Renal pelvis (tissue), 4 donors: ENCODE results near the gene PAPPA. TPM values are rescaled to one million over a fixed set of nuclear protein-coding genes. Genes with fewer than 3 reads are reported as not detected.

Experiments used
- DNase-seq: peaks from one replicate; pipeline ENCODE4 v3.0.0-alpha.2; 2013
- polyA plus RNA-seq, 3 donors: library from polyadenylated mRNA; unstranded; fragments of 120-200 nt; gene quantifications; one replicate each; pipeline ENCODE4 v1.2.1, GENCODE V29; 2013; ENCODE audit not compliant: insufficient read length in 3 of 3

Gene PAPPA
- polyA plus RNA-seq, 3 donors, result 2.8 to 8.4 (median 5.8) TPM

DNA sequence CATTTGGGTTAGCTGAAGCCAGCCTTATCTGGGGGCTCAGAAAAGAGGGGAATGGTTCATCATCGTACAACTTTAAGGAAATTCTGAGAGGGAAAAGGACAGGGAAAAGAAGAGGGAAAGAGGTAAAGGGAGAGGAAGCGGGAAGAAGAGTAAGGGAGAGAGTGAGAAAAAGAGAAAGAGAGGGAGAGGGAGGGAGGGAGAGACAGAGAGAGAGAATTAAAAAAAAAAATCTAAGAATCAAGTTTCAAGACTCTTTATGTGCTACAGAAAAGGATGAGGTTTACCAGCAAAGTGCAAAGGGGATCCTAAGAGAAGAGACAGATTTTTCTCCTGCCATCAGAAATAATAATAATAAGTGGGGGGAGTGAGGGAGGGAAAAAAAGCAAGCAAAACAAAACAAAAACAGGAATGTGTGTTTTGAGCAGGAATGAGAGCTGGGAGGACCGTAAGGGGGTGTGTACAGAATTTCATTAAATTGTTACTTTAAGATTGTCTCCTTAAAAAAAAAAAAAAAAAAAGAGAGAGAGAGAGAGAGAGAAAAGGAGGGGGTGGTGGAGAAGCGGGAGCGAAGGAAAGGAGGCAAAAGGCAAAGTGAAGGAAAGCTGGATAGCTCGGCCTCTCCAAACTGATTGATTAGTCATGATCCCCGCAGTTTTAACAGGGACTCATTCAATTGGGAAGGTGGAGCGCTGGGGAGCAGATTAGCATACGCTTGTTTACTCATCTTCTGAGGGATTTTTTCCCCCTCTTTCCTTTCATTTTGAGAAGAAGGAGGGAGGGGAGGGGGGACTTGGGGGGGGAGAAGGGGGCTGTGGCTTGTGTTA lies 438 bp upstream of the PAPPA start:
- no peak for DNase-seq

- DNase-seq, result no peak
Measured at GRCh38 chr9:116154334-116154975, 864 bp downstream of the PAPPA start.

DNA sequence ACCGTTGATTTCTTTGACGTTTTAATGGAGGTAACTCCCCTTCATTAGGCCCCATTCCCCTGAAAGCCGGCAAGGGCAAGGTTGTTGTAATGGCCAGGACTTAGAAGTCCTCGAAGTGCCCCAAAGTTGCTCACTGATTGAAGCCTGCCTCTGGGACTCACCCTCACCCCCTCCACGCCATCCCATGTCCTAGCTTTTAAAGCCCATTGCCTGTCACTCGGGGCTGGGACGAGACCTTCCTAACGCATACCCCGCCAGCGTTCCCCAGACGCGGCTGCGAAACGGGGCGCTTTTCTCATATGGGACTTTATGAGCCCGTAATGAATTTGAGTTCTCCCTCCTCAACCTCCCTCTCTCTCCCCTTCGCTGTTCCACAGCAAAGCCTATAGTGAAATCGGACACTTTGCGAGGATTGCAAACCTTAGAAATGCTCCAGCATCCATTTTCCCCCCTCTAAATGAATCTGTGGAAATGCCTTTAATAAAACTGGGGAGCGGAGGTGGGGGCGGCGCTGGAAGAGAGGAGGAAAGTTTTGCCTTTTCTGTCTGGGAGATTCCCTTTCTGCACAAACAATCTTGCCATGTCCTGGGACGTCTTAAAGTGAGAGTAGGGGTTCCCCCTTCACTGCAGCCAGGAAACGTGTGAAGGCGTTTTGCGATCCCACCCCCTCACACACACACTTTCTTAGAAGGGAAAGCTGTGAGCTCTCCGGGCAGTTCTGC lies 1.5 kb downstream of the PAPPA start:
- no peak for DNase-seq

- no peak for DNase-seq
Measured at GRCh38 chr9:116155698-116156039, 2.1 kb downstream of the PAPPA start.

DNA sequence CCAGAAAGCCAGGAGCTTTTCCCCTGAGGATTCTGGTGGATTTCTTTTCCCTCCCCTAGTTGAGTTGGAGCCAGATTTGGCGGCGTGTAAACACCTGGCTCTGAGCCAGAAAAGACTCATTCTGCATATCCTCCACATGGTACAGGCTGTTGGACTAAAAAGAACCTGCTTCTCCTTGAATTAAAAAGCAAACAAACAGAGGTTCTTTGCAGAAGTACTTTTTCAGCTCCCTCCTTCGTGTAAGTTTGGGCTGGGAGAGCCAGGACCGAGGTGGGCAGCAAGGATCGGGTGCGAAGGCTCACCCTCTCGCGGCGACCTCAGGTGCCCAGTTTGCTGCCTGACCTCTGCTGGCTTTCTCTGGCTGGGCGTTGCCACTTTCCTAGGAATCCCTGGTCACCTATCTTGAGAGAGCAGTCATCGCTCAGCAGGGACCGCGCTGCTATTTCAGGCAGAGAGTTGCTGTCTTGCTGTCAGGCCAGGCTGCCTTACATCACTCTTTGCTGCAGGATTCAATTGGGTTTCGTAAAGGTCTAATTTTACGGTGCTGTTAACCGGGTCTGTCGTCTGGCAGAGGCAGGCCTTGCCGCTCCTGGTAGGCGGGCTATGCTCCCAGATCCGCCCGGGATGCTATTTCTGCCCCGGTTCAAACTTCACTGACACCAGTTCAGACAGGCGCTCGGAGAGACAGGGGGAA lies 3.2 kb downstream of the PAPPA start:
- peak; percentile 69 for DNase-seq

GRCh38 chr9:116157436-116158138 lies 4.0 kb downstream of the PAPPA start:
- DNase-seq, result no peak

DNA sequence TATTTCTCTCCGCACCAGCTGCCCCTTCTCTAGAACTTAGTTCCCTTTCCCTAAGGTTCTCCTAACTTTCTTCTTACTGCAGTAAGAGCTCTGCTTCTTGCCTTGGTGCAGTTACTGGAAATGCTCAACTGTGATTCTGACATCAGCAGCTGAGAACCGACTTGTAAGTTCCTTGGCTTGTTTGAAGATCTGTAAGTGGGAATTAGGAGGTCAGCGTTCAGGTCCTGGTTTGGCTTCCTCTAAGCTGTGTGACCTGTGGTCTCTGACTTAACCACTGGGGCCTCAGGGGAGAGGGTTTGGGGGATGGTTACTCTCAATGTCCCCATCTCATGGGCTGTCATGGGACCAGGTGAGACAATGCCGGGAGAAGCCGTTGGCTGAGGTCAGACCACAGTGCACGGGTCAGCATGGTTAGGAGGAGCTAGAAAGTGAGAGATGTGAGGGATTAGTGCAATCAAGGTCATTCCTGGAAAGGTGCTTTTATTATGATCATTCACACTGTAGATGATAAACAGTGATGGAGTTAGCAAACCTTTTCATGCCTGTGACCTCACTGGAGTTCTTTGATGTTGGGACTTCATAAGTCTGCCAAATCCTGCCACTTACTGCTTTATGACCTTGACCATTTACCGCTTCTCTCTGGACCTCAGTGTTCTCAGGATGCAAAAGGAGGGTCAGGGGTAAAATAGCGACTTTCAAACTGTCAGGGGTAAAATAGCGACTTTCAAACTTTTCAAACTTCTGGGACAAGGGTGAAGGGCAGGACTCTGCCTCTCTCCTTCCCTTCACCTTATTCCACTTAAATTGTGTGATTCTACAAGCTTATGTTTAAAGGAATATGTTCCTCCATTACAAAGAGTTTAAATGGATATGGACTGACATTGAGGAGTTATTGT lies 7.3 kb downstream of the PAPPA start:
- no peak for DNase-seq

GRCh38 chr9:116162241-116162781 lies 8.7 kb downstream of the PAPPA start:
- no peak for DNase-seq

- DNase-seq, result no peak
Measured at GRCh38 chr9:116163293-116164055, 9.9 kb downstream of the PAPPA start.

DNA sequence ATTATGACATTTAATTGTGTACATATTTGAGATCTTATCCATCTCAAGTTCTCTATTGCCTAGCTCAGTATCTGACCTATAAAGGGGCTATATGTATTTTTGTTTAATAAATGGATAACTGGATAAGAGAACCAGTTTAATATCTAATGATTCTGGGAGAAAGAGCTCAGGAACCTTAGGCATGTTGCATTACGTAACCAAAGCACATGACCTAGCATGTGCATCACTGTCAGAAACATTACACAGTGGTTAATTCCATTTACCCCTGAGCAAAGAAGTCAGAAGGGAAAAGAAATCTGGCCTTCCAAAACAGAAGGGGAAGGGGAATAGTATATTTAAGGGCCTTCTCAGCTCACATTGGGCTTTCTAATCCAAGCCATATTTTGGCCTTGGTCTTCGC lies 12.3 kb downstream of the PAPPA start:
- DNase-seq, result no peak

DNA sequence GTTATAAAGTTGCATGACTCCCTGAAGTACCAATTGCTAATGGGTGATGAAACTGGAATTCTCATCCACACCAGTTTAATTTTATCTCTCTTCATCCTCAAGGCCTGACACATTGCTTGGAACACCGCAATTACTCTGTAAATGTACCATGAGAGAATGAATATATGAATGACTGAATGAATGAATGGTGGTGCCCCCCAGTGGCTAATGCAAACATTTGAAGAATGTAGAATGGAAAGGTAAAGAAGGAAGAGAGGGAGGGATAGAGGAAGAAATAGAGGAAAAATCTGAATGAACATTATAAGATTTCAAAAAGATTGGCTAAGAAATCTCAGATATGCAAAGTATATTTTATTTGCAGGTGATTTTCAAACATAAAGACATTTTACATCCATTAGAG lies 13.1 kb downstream of the PAPPA start:
- DNase-seq, result no peak

DNA sequence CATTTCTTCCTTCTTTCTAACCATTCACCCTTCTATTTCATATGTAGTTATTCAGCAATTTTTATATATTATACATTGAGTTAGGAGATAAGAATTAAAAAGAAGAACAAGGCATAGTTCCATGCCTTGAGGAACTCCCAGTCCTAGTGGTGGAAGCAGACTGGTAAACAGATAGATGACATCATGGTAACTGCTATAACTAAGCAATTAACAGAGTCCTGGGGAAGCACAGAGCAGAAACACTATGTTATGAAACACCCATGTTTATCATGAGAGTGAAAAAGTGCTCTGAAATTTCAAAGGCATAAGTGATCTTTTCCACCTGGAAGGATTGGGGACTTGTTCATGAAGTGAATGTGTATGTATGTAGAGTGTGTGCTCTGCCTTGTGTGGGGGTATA lies 14.6 kb downstream of the PAPPA start:
- no peak for DNase-seq

- DNase-seq, result no peak
Measured at GRCh38 chr9:116172216-116172615, 18.6 kb downstream of the PAPPA start.

DNA sequence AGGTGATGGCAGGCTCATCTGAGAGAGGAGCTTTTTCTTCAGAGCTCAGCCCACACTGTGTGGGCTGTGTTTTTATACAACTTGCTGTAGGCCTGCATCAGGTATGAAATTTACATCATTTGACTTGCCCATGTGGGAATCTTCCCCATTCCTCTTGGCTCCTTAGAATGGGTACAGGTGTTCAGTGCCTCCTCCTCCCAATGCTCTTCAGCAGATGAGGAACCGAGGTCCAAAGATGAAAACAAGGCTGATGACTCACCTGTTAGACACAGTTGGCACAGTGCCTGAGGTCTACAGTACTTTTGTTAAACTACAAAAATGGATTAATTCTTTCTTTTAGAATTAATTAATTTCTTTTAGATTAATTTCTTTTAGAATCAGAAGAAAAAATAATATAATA lies 20.8 kb downstream of the PAPPA start:
- DNase-seq, result no peak

- no peak for DNase-seq
Measured at GRCh38 chr9:116175614-116176013, 22.0 kb downstream of the PAPPA start.

- no peak for DNase-seq
Measured at GRCh38 chr9:116178481-116179211, 25.1 kb downstream of the PAPPA start.

GRCh38 chr9:116179568-116179967 lies 26.0 kb downstream of the PAPPA start:
- no peak for DNase-seq

- no peak for DNase-seq
Measured at GRCh38 chr9:116181853-116182610, 28.4 kb downstream of the PAPPA start.
